K562 (cell line): ENCODE measurements around the gene CEP95. TPM values are rescaled to one million over a fixed set of nuclear protein-coding genes. Genes with fewer than 3 reads are reported as not detected.

Experiments
- ATAC-seq: fragments of 200-7000 bp; cut with Tn5 transposase; 3 replicates; pipeline ENCODE4 v1.9.1; 2020; ENCODE audit warnings: moderate library complexity
- BruUV-seq: library from RNA; stranded (reverse); fragments of 400-500 nt; replicated peaks from 2 replicates; lab custom pipeline; 2021; lab: Mats Ljungman, UMichigan
- CTCF ChIA-PET: fragments of 300-600 bp; formaldehyde crosslinking; extraction: SDS; loops from one replicate; lab custom pipeline; 2021; ENCODE audit warnings: low intra/inter-chr PET ratio; lab: Yijun Ruan, JAX
- POLR2A ChIA-PET: fragments of 300-600, 350-650 bp; sonication (Branson Sonifier 250); formaldehyde crosslinking; extraction: SDS; loops from one replicate; lab custom pipeline; 2021; ENCODE audit warnings: antibody characterized with exemption, inconsistent platforms; lab: Yijun Ruan, JAX
- DNase-seq, 4 experiments: peaks; one replicate each; pipeline versions ENCODE4 v3.0.0 to v3.0.0-alpha.2; 2011 to 2018; ENCODE audit warnings: low spot score in 3 of 4, mixed read lengths in 3 of 4; ENCODE audit errors: extremely low read depth in 1 of 4
- FAIRE-seq: peaks from 2 replicates; lab custom pipeline; 2011; peaks lifted over from hg19 to GRCh38; lab: Jason Lieb, UNC
- H2AFZ ChIP-seq: 2 replicates; pipeline ENCODE4 v1.6.0; 2011; ENCODE audit warnings: low read depth, low read length, control low read depth, inconsistent platforms
- H3K27ac ChIP-seq: fragments of 200-600 bp; 3 replicates; pipeline ENCODE4 v1.8.0; 2011; ENCODE audit warnings: low read depth, mild to moderate bottlenecking, control low read depth, inconsistent platforms, low read length, moderate library complexity, mixed read lengths; ENCODE audit errors: extremely low read depth
- H3K27me3 ChIP-seq, 2 experiments: fragments of 300-600 bp in 1 of 2; 2 replicates in 1 of 2; 3 replicates in 1 of 2; pipeline versions ENCODE4 v1.6.0 to v1.8.0; 2011; ENCODE audit warnings: inconsistent platforms in 2 of 2, low read length in 2 of 2, mild to moderate bottlenecking in 1 of 2, mixed read lengths in 1 of 2, moderate library complexity in 1 of 2; ENCODE audit not compliant: control insufficient read depth in 2 of 2, insufficient read depth in 2 of 2
- H3K36me3 ChIP-seq: fragments of 300-600 bp; 3 replicates; pipeline ENCODE4 v1.8.0; 2011; ENCODE audit warnings: mild to moderate bottlenecking, low read length, inconsistent platforms; ENCODE audit not compliant: control insufficient read depth, insufficient read depth
- H3K4me1 ChIP-seq, 2 experiments: fragments of 200-600 bp in 1 of 2; replicated peaks in 1 of 2; 2 replicates in 1 of 2; 3 replicates in 1 of 2; pipeline versions ENCODE4 v1.5.1 to v1.8.0; 2011; ENCODE audit warnings: inconsistent platforms in 2 of 2, low read length in 2 of 2, mild to moderate bottlenecking in 1 of 2, mixed read lengths in 1 of 2, moderate library complexity in 1 of 2; ENCODE audit not compliant: control insufficient read depth in 2 of 2, insufficient read depth in 2 of 2
- H3K4me2 ChIP-seq: 2 replicates; pipeline ENCODE4 v1.6.1; 2011; ENCODE audit warnings: low read length, control low read depth, inconsistent platforms, mixed read lengths; ENCODE audit not compliant: insufficient read depth
- H3K4me3 ChIP-seq: fragments of 200-600 bp; sonication (generic), shearing (Covaris generic); 2 replicates; pipeline ENCODE4 v1.5.1; 2016; ENCODE audit warnings: control low read depth, inconsistent platforms
- H3K79me2 ChIP-seq: fragments of 200-600 bp; 3 replicates; pipeline ENCODE4 v1.8.0; 2011; ENCODE audit warnings: low read length, inconsistent platforms; ENCODE audit not compliant: control insufficient read depth, insufficient read depth
- H3K9ac ChIP-seq, 2 experiments: 2 replicates each; pipeline versions ENCODE4 v1.6.0 to v1.6.1; 2011; ENCODE audit warnings: low read depth in 2 of 2, low read length in 2 of 2, control low read depth in 1 of 2, inconsistent platforms in 1 of 2, mild to moderate bottlenecking in 1 of 2, mixed read lengths in 1 of 2; ENCODE audit not compliant: insufficient read depth in 1 of 2
- H3K9me1 ChIP-seq: one replicate; pipeline ENCODE4 v1.6.0; 2011; ENCODE audit warnings: inconsistent platforms, mild to moderate bottlenecking, low read length, moderate library complexity; ENCODE audit not compliant: control insufficient read depth, insufficient read depth
- H3K9me3 ChIP-seq: replicated peaks from 2 replicates; pipeline ENCODE4 v1.5.1; 2011; ENCODE audit warnings: low read depth, low read length, inconsistent platforms; ENCODE audit not compliant: control insufficient read depth, insufficient read depth
- H4K20me1 ChIP-seq: replicated peaks from 2 replicates; pipeline ENCODE4 v1.6.1; 2011; ENCODE audit warnings: low read length, inconsistent platforms, mixed read lengths; ENCODE audit not compliant: control insufficient read depth, insufficient read depth
- HBP1 ChIP-seq: fragments of 450-650 bp; formaldehyde crosslinking; IDR thresholded peaks from 2 replicates; pipeline ENCODE4 v1.4.0; 2022; ENCODE audit warnings: missing genetic modification characterization
- ILF3 ChIP-seq: fragments of 450-650 bp; IDR thresholded peaks from 2 replicates; pipeline ENCODE4 v1.6.1; 2018; ENCODE audit warnings: antibody characterized with exemption, mild to moderate bottlenecking, moderate library complexity, borderline replicate concordance
- POLR2A ChIP-seq: fragments of 450-650 bp; conservative IDR thresholded peaks from 2 replicates; pipeline ENCODE4 v1.6.1; 2016
- POLR2B ChIP-seq: fragments of 450-650 bp; IDR thresholded peaks from 2 replicates; pipeline ENCODE4 v1.6.1; 2018; ENCODE audit warnings: low read depth; ENCODE audit not compliant: partially characterized antibody
- SUPT5H ChIP-seq: fragments of 450-650 bp; IDR thresholded peaks from 2 replicates; pipeline ENCODE4 v1.6.1; 2016
- ZNF655 ChIP-seq: fragments of 250-450 bp; sonication (Bioruptor Pico); IDR thresholded peaks from 2 replicates; pipeline ENCODE4 v1.5.0; 2021
- WGBS: fragments of 100-300 bp; shearing (Covaris generic); methylation state at CpG from one replicate; pipeline ENCODE4 v1.1.6; 2016; ENCODE audit warnings: low coverage, mixed read lengths; ENCODE audit not compliant: insufficient coverage; ENCODE audit errors: missing lambda C conversion rate; 5-methylcytosine and 5-hydroxymethylcytosine counted together
- in situ Hi-C: fragments of 300-500 bp; cut with MboI; formaldehyde crosslinking; loops from 4 replicates; pipeline ENCODE4 v1.15.0; 2018; ENCODE audit warnings: inconsistent platforms, mixed read lengths
- intact Hi-C: fragments of 100-400 bp; cut with micrococcal nuclease; formaldehyde crosslinking; loops from 2 replicates; pipeline ENCODE4 v1.14.2; 2022
- polyA plus RNA-seq, 8 experiments: library from polyadenylated mRNA; depleted of rRNA in 4 of 8; stranded (reverse) in 5 of 8; unstranded in 3 of 8; fragments of >200 nt; fragmentation: Nextera tagmentation in 2 of 8; fragmentation: Illumina TruSeq in 1 of 8; extraction: Ambion mirVana in 2 of 8; extraction: Trizol in 1 of 8; gene quantifications; 2 replicates each; pipeline versions ENCODE4 v1.2.1 to v1.2.3, GENCODE V29; 2011 to 2014; ENCODE audit warnings: inconsistent platforms in 1 of 8, missing spikeins in 1 of 8
- total RNA-seq, 7 experiments: library from RNA; depleted of rRNA in 6 of 7; stranded (reverse); fragments of >200 nt in 6 of 7; fragmentation: Illumina TruSeq in 2 of 7; extraction: Trizol in 2 of 7; gene quantifications; 2 replicates each; pipeline versions ENCODE4 v1.2.1 to v1.2.3, GENCODE V29; 2011 to 2021; ENCODE audit warnings: low replicate concordance in 1 of 7

The CEP95 gene
- total and polyA plus RNA-seq, 9 of the 15 experiments (the other 6 are each of a cell fraction or from before 2014, with no cell fraction given) = 26.7 to 80.7 (median 56.9) TPM

DNA sequence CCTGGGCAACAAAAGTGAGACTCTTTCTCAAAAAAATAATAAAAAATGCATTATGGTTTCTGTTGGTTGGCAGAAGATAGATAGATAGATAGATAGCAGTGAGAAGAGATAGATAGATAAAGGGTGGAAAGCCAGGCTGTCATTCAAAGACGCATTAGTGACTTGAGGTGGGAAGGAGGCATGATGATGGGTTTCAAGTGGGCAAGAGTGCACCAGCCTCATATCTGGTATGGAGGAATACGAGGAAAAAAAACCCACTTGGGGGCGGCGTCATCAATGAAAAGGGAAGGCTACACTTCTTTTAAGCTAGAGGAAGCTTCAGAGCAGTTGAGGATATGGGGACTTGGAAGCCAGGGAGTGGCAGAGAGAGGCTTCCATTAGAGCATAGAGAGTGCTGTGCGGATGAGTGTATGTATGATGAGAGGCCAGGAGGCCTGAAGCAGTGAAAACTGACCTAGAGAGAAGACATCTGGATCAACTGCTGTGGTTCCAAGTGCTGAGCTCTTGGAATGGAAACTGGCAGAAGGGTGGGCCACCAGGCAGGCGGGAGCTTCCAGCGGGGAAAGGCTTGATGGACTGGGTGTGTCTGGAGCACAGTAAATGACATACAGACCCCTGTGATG lies 31.8 kb downstream of the CEP95 start:
- Histone ChIP-seq H3K9me3 (no peaks in the 10 kb centered on the region), H2AFZ (no peak overlapping the region), H4K20me1 (no peaks in the 10 kb centered on the region), H3K4me2 (no peak overlapping the region), H3K9me1 (no peaks in the 10 kb centered on the region), H3K27ac (no peak overlapping the region), H3K9ac (no peak overlapping the region)
- ChIA-PET POLR2A (interaction anchor here (0.6 to 2.7 kb wide), 10 partner anchors 9 to 189 kb away, joined by 3 to 15 read pairs (median 4); partner anchors contain the start of genes CEP95 and DDX5), CTCF (interaction anchor here (0.7 kb wide), 1 partner anchor 124 kb away, joined by 3 read pairs; no protein-coding TSS in a partner anchor)
- intact Hi-C loops (loop anchor here (10.0 kb wide), 1 partner anchor 106 kb away; no protein-coding TSS in a partner anchor), in situ Hi-C loops (no loop called here)
- no peak for FAIRE-seq
- 89% methylated on average over 7 of the region's 7 CpGs for WGBS
- BruUV-seq = no TSS peak
- no peak for ATAC-seq
- TF ChIP-seq POLR2B (peak; percentile 38), POLR2A (peak; percentile 59), ILF3 (0 out of 2 replicates have a peak, but pooled peaks have one; percentile 37), ZNF655 (no peak), SUPT5H (0 out of 2 replicates have a peak, but pooled peaks have one; percentile 52), HBP1 (no peak)
- TF ChIP-seq, all 486 proteins: peak for 4
- no peak for DNase-seq
- Histone ChIP-seq H3K79me2 (no peaks in the 10 kb centered on the region), H3K36me3 (peaks cover 68% of the 10 kb centered on the region), H3K4me1 (peaks cover 0 to 19% of the 10 kb centered on the region in 2 experiments; a peak in 3 of 5 replicates), H3K4me3 (no peak overlapping the region), H3K27me3 (no peaks in the 10 kb centered on the region)
